GM18870 (cell line): Measurements from ENCODE around the gene CXXC4.

Source experiments
- ATAC-seq: cut with Tn5 transposase; IDR thresholded peaks from one replicate; pipeline ENCODE4 v1.9.1; 2021; ENCODE audit warnings: moderate library complexity; ENCODE audit not compliant: unreplicated experiment

Gene CXXC4

DNA sequence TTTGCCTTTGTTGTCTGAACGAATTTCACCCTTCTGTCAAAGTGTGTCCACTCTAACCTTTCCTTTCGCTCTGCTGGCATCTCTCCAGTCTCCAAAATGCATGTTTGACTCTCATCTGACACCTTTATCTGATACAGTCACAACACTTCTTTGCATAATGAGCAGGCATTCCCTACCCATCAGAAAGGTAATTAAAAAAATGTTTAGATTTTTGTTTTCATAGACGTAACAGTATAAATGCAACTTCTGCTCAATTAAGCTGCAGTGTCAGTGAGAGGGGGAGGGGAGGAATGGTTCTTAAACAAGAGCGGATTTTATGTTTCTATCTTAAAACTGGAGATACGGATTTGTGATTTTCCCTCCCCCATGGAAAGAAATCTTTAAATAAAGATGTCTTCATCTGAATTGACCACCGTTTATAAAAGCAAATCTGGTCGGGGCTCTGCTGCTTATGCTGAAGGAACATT lies 70.2 kb downstream of the CXXC4 start:
- ATAC-seq: no peak

DNA sequence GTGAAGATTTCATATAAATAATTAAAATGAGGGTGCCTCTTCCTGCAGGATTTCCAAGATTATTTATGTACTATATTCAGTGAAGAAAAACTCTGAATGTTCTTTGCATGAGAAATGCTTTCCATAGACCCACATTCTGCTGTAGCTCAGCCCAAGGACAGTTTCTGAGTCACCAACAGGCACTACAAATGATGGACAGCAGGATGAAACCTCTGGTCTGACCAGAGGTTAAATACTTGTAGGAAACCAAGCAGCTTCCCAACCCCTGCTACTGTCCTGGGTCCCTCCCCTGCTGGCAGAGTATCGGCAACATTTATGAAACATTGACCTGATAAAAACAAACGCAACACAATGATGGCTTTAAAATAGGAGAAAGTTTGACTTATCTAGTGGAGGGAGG lies 73.1 kb downstream of the CXXC4 start:
- ATAC-seq: no peak

DNA sequence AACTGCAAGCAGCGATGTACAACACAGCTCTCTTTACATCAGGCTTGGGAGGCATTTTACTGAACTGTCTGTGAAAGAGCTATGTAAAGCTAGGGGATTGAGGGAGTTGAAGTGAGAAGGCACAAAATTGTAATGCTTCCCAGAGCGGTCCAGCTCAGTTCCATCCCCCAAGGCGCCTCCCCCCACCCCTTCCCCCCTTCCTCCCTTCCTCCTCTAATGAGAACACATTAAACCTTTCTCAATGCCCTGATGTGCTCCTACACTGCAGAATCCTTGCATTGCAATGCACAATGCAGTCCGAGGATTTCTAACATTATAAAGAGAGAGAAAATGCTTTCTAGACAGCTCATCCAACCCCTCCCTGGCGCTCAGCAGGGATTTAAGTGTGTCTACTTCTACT lies 73.9 kb downstream of the CXXC4 start:
- ATAC-seq: no peak
